Vagina (tissue), 2 donors: ENCODE data around the gene FNDC10.

ENCODE experiments used
- CTCF ChIP-seq, 3 experiments: fragments of 450-650 bp in 2 of 3; fragments of 200-600 bp in 1 of 3; sonication (generic) in 1 of 3; IDR thresholded peaks; one replicate each; pipeline ENCODE4 v1.5.1; 2017 to 2019; ENCODE audit warnings: antibody characterized with exemption in 3 of 3, mild to moderate bottlenecking in 2 of 3, moderate library complexity in 2 of 3
- POLR2A ChIP-seq, 2 donors: fragments of 450-650 bp; IDR thresholded peaks; one replicate each; pipeline ENCODE4 v1.6.1; 2017; ENCODE audit warnings: antibody characterized with exemption in 2 of 2, mild to moderate bottlenecking in 2 of 2, moderate library complexity in 2 of 2
- POLR2AphosphoS5 ChIP-seq, 2 donors: sonication (generic); formaldehyde crosslinking; IDR thresholded peaks; one replicate each; pipeline ENCODE4 v1.9.0; 2017; ENCODE audit warnings: antibody characterized with exemption in 2 of 2, mild to moderate bottlenecking in 2 of 2, low read depth in 1 of 2; ENCODE audit not compliant: insufficient read depth in 1 of 2

- TF ChIP-seq CTCF (IDR thresholded peaks at IDR 0.05) (no peak), POLR2A (IDR thresholded peaks at IDR 0.05) (no peak), POLR2AphosphoS5 (IDR thresholded peaks at IDR 0.05; ENCODE audit: insufficient read depth in 1 of 2, low read depth in 1 of 2) (no peak)
These were observed 39.8 kb downstream of the FNDC10 start for GRCh38 chr1:1560178-1560577.
